ENCODE measurements around the gene MRPL1.

GRCh38 chr4:77818602-77819403, 43.8 kb upstream of the MRPL1 start, which contains the start of gene CNOT6L:
- TF ChIP-seq CTCF (IDR thresholded peaks at IDR 0.05) (peak in 1 of 7 experiments; percentile 5), POLR2A (IDR thresholded peaks at IDR 0.05) (peak; percentile 64 to 74 (median 72))

Measured in body of pancreas (tissue), 4 donors.